Duodenal mucosa (tissue), 2 donors: ENCODE measurements around the gene NUTF2.
A peak's percentile ranks its signal among the peaks of the same experiment; 100 is the strongest.
"Not testable (repeated sequence)": the region's sequence is repeated elsewhere in the genome, so short reads cannot be mapped to it uniquely, and the experiment has no call there.

Experiments used
- H3K27ac ChIP-seq: one replicate; pipeline ENCODE4 v1.7.0; 2013; ENCODE audit warnings: low read depth, low read length
- H3K27me3 ChIP-seq, 2 donors: one replicate each; pipeline ENCODE4 v1.7.0; 2013; ENCODE audit warnings: low read length in 2 of 2, control low read depth in 1 of 2; ENCODE audit not compliant: insufficient read depth in 2 of 2, control insufficient read depth in 1 of 2
- H3K36me3 ChIP-seq, 2 donors: one replicate each; pipeline ENCODE4 v1.7.0; 2013; ENCODE audit warnings: low read length in 2 of 2, control low read depth in 1 of 2; ENCODE audit not compliant: insufficient read depth in 2 of 2, control insufficient read depth in 1 of 2
- H3K4me1 ChIP-seq, 2 donors: one replicate each; pipeline ENCODE4 v1.7.0; 2013; ENCODE audit warnings: low read length in 2 of 2, control low read depth in 1 of 2; ENCODE audit not compliant: insufficient read depth in 2 of 2, control insufficient read depth in 1 of 2
- H3K4me3 ChIP-seq, 2 donors: one replicate each; pipeline ENCODE4 v1.7.0; 2013; ENCODE audit warnings: low read length in 2 of 2, low read depth in 1 of 2
- H3K9ac ChIP-seq, 2 donors: one replicate each; pipeline ENCODE4 v1.7.0; 2013; ENCODE audit warnings: low read length in 2 of 2, low read depth in 1 of 2
- H3K9me3 ChIP-seq, 2 donors: one replicate each; pipeline ENCODE4 v1.7.0; 2013; ENCODE audit warnings: low read length in 2 of 2, control low read depth in 1 of 2; ENCODE audit not compliant: control insufficient read depth in 1 of 2

The NUTF2 gene

DNA sequence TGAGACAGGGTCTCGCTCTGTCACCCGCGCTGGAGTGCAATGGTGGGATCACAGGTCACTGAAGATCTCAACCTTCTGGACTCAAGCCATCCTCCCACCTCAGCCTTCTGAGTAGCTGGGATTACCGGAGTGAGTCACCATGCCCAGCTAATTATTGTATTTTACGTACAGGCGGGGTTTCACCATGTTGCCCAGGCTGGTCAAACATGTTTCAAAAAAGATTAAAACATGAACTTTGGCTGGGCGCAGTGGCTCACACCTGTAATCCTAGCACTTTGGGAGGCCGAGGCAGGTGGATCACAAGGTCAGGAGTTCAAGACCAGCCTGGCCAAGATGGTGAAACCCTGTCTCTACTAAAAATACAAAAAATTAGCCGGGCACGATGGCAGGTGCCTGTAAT, 9.5 kb upstream of the NUTF2 start:
- not testable (repeated sequence) for H3K27me3 ChIP-seq, H3K27ac ChIP-seq, H3K4me3 ChIP-seq, H3K9ac ChIP-seq, H3K9me3 ChIP-seq, H3K36me3 ChIP-seq
- peaks cover 15 to 24% of the 10 kb centered on the region in 2 donors for H3K4me1 ChIP-seq

DNA sequence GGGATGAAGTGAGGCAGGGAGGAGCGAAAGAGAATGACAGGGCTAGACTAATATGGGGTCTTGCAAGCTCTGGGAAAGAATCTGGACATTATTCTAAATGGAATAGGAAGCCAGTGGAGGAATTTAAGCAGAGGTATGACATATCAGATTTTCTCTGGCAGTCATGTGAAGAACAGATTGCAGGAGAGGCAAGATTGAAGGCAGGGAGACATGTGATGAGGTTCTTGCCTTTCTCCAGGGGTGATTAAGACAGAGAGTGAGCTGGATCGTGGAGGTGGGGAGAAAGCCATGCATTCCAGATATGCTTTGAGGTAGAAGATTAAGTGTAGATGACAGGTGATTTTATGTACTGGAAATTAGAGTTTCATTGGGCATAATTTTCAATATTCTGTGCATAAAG, 8.9 kb upstream of the NUTF2 start:
- Histone ChIP-seq H3K27me3 (no peaks in the 10 kb centered on the region), H3K9ac (no peak overlapping the region), H3K4me1 (peaks cover 9 to 19% of the 10 kb centered on the region in 2 donors), H3K36me3 (no peaks in the 10 kb centered on the region), H3K4me3 (no peak overlapping the region), H3K27ac (no peak overlapping the region), H3K9me3 (no peaks in the 10 kb centered on the region)

DNA sequence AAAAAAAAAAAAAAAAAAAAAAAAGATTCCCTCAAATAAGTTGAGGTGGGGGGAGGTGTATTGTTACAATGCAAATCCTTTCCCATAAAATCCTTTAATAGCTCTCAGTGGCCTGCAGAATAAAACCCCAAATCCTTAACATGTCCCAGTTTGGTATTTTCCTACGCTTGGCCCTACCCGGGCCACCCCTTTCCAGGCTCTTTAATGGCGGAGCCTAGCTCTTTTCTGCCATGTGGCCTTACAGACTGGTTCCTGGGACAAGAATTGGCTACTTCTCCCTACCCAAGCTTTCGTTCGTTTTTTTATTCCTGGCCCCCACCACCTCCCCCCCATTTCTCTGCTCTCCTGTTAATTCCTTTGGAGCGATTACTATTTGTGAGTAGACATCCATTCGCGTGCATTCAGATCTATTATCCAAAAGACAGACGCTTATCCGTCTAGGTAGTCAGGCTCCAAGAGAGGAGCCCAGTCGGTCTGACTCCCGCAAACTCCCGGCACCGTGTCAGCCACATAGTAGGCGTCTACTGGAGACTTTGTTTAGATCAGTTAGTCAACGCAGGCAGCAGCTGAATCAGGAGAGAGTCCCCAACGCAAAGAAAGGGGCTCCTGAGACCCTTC, 5.4 kb upstream of the NUTF2 start:
- Histone ChIP-seq H3K9ac (peak overlapping the region; percentile 67 to 91), H3K27ac (no peak overlapping the region), H3K27me3 (no peaks in the 10 kb centered on the region), H3K36me3 (no peaks in the 10 kb centered on the region), H3K4me1 (peaks cover 31 to 39% of the 10 kb centered on the region in 2 donors), H3K9me3 (no peaks in the 10 kb centered on the region), H3K4me3 (peak overlapping the region; percentile 91 to 96)

DNA sequence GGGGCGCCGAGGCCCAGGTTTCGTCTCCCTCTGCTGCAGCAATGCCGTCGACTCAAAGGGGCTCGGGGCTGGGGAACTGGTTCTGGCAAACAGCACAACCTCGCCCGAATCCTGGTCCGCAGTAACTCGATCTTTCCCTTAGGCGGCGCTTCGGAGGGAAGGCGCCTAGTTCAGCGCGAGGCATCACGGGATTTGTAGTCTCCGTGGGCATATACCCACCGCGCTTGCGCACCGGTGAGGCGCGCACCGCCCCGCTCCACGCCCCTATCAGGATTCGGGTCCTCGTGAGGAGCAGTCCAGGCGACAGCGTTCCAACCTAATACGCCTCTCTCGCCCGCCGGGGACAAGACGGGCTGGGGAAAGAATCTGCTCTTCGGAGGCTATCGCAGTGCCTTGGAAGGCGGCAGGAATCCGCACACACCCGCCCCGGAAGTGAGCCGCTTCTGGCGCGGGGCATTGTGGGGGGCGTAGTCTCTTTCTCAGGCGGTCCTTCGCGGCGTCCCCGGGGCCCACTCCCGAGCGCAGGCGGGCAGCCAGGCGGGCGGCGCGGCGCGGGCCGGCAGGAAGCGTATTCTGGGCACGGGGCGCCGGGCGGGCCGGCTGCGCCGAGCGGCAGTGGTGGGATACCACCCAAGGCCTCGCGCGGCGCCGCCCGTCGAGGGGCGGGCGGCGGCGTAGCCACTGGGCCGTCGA, 4.8 kb upstream of the NUTF2 start, which contains the start of gene THAP11:
Gene THAP11, plus strand, starts transcription at position 505 of the 693 bp plus-strand sequence. CDS start 235 bp downstream, outside the sequence.
- Histone ChIP-seq H3K27ac (peak within 1 kb of the TSS; percentile 100), H3K4me3 (peak within 1 kb of the TSS; percentile 91 to 96), H3K9ac (peak within 1 kb of the TSS; percentile 91 to 96), H3K4me1 (peaks cover 31 to 39% of the 10 kb centered on the region in 2 donors), H3K9me3 (no peaks in the 10 kb centered on the region), H3K27me3 (no peaks in the 10 kb centered on the region), H3K36me3 (no peaks in the 10 kb centered on the region)

DNA sequence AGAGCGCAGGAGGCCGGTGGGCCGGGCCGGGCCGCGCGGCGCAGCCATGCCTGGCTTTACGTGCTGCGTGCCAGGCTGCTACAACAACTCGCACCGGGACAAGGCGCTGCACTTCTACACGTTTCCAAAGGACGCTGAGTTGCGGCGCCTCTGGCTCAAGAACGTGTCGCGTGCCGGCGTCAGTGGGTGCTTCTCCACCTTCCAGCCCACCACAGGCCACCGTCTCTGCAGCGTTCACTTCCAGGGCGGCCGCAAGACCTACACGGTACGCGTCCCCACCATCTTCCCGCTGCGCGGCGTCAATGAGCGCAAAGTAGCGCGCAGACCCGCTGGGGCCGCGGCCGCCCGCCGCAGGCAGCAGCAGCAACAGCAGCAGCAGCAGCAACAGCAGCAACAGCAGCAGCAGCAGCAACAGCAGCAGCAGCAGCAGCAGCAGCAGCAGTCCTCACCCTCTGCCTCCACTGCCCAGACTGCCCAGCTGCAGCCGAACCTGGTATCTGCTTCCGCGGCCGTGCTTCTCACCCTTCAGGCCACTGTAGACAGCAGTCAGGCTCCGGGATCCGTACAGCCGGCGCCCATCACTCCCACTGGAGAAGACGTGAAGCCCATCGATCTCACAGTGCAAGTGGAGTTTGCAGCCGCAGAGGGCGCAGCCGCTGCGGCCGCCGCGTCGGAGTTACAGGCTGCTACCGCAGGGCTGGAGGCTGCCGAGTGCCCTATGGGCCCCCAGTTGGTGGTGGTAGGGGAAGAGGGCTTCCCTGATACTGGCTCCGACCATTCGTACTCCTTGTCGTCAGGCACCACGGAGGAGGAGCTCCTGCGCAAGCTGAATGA, 4.0 kb upstream of the NUTF2 start:
- peak overlapping the region; percentile 91 to 96 for H3K4me3 ChIP-seq
- no peaks in the 10 kb centered on the region for H3K9me3 ChIP-seq
- no peaks in the 10 kb centered on the region for H3K36me3 ChIP-seq
- H3K27me3 ChIP-seq, result no peaks in the 10 kb centered on the region
- peak overlapping the region; percentile 81 to 91 for H3K9ac ChIP-seq
- peaks cover 33 to 44% of the 10 kb centered on the region in 2 donors for H3K4me1 ChIP-seq
- peak overlapping the region; percentile 100 for H3K27ac ChIP-seq

DNA sequence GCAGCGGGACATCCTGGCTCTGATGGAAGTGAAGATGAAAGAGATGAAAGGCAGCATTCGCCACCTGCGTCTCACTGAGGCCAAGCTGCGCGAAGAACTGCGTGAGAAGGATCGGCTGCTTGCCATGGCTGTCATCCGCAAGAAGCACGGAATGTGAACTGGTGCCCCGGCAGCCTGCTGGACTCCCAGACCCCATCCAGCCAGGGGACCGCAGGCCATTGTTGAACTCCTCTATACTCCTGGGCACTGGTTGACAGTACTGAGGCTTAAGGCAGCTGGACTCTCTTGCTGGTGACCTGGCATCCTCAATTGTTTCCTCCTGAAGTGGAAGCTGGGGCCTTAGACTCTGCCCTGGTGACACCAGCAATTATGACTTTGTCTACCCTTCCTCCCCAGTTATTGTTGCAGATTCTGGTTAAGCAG, 3.4 kb upstream of the NUTF2 start:
- H3K9ac ChIP-seq, result peak overlapping the region; percentile 81 to 91
- H3K4me3 ChIP-seq, result peak overlapping the region; percentile 91 to 96
- no peaks in the 10 kb centered on the region for H3K9me3 ChIP-seq
- H3K27me3 ChIP-seq, result no peaks in the 10 kb centered on the region
- H3K4me1 ChIP-seq, result peaks cover 38 to 50% of the 10 kb centered on the region in 2 donors
- H3K27ac ChIP-seq, result peak overlapping the region; percentile 100
- H3K36me3 ChIP-seq, result no peaks in the 10 kb centered on the region

DNA sequence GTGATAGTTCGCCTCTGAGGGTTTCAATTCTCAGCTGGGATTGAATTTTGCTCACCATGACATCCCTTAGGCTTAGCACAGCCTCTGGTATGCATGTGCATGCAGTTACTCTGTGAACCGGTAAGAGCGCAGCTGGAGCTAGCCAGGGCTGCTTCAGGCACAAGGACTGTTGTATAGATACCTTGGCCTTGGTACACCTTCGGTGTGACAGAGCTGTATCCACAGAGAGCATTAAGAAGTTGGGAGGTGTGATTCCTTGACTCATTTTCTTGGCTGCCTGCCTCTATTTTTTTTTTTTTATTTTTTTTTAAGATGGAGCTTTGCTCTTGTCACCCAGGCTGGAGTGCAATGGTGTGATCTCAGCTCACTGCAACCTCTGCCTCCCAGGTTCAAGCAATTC, 2.2 kb upstream of the NUTF2 start:
- H3K4me3 ChIP-seq, result peak overlapping the region in 1 of 2 donors; percentile 50
- no peaks in the 10 kb centered on the region for H3K27me3 ChIP-seq
- no peak overlapping the region for H3K27ac ChIP-seq
- H3K4me1 ChIP-seq, result peaks cover 38 to 50% of the 10 kb centered on the region in 2 donors
- peak overlapping the region in 1 of 2 donors; percentile 91 for H3K9ac ChIP-seq
- H3K36me3 ChIP-seq, result no peaks in the 10 kb centered on the region
- no peaks in the 10 kb centered on the region for H3K9me3 ChIP-seq

DNA sequence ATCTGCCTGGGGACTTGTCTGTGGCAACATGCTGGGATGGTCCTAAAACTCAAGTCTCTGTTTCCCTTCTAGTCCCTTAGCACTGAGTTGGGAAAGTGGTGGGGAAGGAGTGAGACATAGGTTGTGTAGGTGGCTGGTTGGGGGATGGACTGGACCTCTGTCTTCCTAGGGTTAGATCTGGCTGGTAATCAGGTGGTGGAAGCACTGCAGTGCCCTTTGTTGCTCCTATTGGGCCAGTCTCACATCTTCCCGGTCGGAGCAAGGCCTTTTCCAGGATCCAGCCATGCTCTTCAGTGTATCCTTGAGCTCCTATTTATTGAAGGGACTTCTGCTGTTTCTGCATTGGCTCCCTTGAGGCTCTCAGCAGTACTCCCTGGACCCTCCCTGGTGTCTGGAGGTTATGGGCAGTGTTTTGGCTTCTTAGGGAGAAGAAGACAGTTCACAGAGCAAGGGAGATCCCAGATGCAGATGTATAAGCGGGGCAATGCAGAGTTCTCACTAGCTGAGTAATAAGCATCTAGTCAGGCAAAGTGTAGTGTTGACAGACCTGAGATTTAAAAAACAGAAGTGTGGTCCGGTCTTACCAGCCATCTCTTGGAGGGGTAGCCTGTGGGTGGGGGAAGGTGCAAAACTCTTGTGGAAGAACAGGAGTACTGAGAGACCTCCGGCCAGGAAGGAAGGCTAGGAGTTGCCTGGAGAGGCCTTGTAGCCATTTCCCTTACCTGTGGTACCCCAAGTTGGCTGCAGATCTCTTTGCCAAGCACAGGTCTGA, 1.3 kb upstream of the NUTF2 start:
- Histone ChIP-seq H3K9ac (peak overlapping the region; percentile 76 to 81), H3K4me1 (peaks cover 38 to 50% of the 10 kb centered on the region in 2 donors), H3K9me3 (no peaks in the 10 kb centered on the region), H3K4me3 (peak overlapping the region; percentile 81 to 88), H3K27ac (peak overlapping the region; percentile 82), H3K36me3 (no peaks in the 10 kb centered on the region), H3K27me3 (no peaks in the 10 kb centered on the region)

DNA sequence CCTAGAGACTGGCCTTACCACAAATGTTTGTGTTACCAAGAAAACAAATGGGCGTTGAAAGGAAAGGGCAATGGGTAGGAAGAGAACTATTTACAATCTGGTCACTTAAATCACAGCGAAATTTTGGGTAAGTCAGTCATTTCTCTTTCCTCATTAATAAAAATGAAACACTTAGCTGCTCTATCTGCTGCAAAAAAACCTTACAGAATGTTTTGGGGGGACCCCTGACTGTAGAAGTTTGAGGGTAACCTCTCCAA, 742 bp upstream of the NUTF2 start:
- Histone ChIP-seq H3K36me3 (no peaks in the 10 kb centered on the region), H3K27me3 (no peaks in the 10 kb centered on the region), H3K9me3 (no peaks in the 10 kb centered on the region), H3K4me1 (peaks cover 38 to 50% of the 10 kb centered on the region in 2 donors), H3K9ac (peak overlapping the region; percentile 76 to 81), H3K4me3 (peak overlapping the region; percentile 81 to 88), H3K27ac (peak overlapping the region; percentile 82)
